GM18526 (cell line): ENCODE results near the gene DTNB.

ENCODE experiments used
- POLR2A ChIP-seq: IDR thresholded peaks from 3 replicates; pipeline ENCODE4 v1.6.1; 2011; ENCODE audit not compliant: insufficient read length; ENCODE audit errors: extremely low read depth

The DTNB gene

GRCh38 chr2:25358249-25358815 lies 315.0 kb downstream of the DTNB start:
- TF ChIP-seq POLR2A: no peak

- no peak for TF ChIP-seq POLR2A
These were observed 317.3 kb downstream of the DTNB start for GRCh38 chr2:25356088-25356487.

GRCh38 chr2:25355270-25355669 lies 318.1 kb downstream of the DTNB start:
- no peak for TF ChIP-seq POLR2A

DNA sequence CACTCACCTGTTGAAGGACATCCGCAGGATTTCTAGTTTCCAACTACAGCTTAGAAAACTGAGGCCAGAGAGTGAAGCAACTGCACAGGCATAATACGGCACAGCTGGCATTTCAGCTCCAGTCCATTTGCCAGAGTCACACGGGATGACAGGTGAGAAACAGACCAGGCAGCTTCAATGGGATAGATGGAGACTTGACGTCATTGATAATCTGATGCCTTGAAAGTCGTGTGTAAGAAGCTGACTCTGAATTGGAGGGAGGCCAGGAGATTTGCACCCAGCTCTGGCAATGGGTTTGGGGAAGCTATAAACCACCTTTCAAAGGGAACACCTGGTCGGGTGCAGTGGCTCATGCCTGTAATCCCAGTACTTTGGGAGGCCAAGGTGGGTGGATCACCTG lies 319.3 kb downstream of the DTNB start:
- TF ChIP-seq POLR2A: no peak

- TF ChIP-seq POLR2A: no peak
These were observed 324.0 kb downstream of the DTNB start for GRCh38 chr2:25349397-25349796.

DNA sequence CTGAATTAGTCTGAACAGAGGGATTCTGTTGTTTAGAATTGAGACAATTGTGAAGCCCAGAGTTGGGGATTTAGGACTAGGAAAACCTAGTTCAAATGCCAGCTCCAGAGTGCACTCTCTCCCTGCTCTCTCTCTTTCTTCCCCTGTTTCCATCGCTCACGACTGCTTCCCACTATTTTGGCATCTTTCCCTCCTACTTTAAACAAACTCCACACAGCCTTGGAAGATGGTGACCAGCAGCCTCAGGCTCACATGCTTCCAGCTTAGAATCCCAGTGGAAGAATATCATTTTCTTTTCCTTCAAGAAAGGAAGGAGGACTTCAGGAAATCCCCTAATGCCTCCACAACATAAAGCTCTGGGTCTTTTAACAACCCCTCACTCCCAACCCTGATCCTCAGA lies 325.5 kb downstream of the DTNB start:
- no peak for TF ChIP-seq POLR2A

DNA sequence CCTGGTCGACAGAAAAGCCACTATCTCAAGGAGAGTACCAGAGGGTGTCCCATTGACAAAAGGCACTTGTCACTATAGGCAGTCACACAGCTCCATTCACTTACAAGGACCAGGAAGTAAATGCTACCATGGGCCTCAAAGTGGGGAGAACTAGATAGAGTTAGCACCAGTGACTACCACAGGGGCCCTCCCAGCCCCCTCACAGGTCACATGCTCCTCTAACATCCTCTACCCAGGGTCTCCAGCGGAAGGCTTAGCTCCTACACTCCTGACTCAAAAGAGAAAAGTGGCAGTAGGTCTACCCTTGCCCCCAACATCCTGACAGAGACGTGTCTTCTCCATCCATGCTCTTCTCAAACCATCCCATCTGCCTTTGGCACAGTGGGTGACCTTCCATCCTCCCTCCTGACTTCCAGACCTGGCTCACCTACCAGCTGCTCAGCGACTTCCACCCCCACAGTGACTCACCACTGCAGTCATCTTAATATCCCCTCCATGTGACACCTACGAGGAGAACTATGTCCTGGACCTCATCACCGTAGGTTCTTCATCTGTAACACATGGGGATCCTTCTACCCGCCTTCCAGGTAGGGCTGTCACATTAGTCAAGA lies 326.1 kb downstream of the DTNB start:
- TF ChIP-seq POLR2A: no peak

GRCh38 chr2:25343187-25343825 lies 330.1 kb downstream of the DTNB start:
- no peak for TF ChIP-seq POLR2A

DNA sequence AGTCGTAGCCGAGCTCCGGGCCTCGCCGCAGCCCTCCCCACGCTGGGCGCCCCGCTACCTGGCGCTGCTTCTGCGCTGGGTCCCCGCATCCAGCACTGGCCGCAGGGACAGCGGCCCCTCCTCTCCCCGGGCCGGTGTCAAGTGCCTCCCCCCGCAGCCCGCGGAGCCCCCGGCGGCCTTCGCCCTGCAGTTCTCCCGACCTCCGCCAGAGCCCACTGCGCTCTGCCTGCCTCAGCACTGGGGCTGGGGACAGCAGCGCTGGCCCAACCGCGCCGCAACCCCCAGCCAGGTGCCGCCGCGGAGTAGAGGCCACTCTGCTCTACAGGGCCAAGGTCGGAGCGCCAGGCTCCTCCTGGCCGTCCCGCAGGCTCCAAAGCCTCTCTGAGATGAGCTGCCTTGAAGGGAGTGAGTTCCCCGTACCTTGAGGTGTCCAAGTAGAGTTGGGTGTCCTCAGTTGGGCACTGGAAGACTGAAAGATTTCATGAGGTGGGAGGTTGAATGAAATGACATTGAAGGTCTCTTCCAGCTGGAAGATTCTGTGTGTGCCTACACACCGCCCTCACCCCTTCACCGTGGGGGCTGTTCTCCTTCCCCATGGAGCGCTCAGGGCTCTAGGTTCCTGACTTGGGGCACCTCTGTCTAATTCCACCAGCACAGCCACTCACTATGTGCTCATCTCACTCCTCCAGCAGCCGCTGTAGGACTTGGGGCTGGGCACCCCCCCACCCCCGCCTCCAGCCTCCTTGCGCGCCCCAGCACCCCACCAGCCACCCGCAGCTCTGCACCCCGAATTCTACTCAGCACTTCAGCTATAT lies 330.8 kb downstream of the DTNB start:
- no peak for TF ChIP-seq POLR2A

DNA sequence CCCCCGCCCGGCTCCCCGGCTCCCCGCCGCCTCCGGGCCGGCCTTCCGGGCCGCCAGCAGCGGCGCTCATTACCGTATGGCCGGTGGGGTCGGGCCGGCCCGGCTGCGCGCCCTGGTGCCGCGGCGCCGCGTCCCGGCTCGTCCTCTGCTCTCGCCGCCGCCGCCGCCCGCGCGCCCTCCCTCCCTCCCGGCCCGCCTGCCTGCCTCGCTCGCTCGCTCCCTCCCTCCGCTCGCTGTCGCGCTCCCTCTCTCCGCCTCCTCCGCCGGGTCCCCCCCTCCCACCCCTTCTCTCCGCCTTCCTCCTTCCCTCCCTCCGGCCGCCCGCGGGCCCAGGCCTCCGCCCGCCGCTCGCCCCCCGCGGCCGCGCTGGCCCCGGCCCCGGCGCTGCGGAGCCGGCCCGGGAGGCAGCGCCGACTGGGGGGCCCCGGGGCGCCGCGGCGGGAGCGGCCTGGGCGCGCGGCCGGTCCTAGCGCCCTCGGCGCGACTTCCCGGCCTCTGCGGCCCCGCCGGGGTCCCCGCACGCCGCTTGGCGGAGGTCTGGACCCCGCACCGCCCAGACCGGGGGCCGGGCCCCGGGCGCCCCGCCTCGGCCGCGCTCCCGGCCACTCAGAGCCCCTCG lies 331.5 kb downstream of the DTNB start, which contains the start of gene DNMT3A:
TSS of gene DNMT3A (minus strand) at position 173 of the 619 bp plus-strand sequence. CDS start 27,941 bp downstream, outside the sequence.
- TF ChIP-seq POLR2A: no peak

DNA sequence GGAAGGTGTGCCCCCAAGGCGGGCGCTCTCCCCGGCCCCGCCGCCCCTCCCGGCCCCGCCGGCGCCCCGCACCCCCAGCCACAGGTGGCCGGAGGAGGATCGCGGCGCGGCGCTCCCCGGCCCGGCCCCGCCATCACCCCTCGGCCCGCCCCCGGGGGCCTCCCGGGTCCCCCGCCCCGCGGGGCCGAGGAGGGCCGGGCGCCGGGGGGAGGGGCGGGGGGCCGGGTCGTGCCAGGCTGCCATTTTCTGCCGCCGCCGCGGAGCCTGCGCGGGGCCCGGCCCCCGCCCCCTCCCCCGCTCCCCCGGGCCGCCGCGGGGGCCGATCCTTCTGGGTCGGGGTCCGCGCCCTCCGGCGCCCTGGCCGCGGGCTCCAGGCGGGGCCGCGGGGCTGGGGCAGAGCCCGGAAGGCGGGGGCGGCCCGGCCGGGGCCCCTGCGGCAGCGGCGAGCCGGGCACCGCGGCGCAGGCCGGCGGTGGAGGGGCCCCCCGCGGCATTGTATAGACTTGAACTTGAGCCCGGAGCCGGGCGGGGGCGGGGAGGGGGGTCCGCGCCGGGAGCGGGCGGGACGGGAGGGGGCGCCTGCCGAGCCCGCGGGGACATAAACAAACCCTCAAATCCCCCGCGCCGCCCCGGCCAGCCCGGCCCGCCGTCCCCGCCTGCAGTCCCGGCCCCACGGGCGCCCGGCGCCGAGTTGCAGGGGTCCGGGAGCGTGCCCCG lies 332.2 kb downstream of the DTNB start:
- TF ChIP-seq POLR2A: no peak

DNA sequence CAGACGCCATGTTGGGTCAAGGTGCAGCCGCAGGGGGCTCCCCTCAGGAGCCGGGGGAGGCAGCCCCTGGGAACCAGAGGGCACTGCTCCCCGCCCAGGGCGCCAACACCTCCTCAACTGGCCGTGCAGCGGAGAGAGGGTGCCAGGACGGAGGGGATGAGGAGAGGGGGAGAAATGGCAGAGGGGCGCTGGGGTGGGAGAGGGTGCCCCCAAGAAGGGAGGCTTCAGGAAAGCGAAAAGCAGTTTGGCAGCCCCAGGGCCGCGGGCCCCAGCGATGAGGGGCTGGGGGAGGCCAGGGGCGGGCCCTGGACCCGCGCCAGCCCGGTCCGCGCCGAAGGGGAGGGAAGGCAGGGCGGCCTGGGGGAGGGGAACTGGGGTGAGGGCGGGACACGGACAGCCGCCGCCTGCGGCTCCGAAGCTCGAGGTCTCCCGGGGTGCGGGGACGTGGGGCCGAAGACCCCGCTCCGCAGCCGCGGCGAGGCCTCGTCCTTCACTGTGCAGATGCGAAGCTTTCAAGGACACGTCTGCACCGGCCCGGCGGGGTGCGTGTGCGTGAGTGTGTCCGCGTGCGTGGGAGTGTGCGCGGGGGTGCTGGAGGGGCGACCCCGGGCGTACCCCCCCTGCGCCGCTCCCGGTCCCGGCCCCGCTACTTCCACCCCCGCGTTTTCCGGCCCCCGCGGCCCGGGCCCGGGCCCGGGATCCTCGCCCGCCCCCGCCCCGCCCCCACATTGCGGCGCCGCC lies 333.0 kb downstream of the DTNB start:
- TF ChIP-seq POLR2A: no peak

GRCh38 chr2:25339791-25340180 lies 333.6 kb downstream of the DTNB start:
- no peak for TF ChIP-seq POLR2A

DNA sequence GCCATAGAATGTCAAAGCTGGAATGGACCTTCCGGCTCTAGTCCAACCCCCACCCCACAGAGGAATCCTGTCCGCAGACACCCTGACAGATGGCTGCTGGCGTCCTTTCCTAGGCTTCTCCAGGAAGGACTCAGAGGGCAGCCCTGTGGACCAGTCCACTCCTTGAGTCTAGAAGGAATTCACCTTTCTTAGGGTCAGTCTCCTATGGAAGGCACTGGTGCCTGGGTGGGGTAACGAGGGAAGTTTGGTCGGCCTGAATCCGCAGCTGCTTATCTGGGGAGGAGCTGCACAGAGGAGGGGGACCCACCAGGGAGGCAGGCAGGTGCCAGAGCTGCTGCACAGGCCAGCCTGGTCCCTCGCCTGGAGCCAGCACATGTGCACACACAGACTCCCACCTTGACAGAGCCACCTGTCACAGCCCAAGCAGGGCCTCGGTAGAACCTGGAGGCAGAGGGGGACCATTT lies 334.1 kb downstream of the DTNB start:
- no peak for TF ChIP-seq POLR2A
